ENCODE measurements around the gene MED20. TPM values are rescaled to one million over a fixed set of nuclear protein-coding genes. Genes with fewer than 3 reads are reported as not detected.

The MED20 gene
- total and polyA plus RNA-seq, 10 of the 15 experiments (the other 5 are each of a cell fraction or from before 2014, with no cell fraction given): 13.4 to 24.8 (median 17.9) TPM

DNA sequence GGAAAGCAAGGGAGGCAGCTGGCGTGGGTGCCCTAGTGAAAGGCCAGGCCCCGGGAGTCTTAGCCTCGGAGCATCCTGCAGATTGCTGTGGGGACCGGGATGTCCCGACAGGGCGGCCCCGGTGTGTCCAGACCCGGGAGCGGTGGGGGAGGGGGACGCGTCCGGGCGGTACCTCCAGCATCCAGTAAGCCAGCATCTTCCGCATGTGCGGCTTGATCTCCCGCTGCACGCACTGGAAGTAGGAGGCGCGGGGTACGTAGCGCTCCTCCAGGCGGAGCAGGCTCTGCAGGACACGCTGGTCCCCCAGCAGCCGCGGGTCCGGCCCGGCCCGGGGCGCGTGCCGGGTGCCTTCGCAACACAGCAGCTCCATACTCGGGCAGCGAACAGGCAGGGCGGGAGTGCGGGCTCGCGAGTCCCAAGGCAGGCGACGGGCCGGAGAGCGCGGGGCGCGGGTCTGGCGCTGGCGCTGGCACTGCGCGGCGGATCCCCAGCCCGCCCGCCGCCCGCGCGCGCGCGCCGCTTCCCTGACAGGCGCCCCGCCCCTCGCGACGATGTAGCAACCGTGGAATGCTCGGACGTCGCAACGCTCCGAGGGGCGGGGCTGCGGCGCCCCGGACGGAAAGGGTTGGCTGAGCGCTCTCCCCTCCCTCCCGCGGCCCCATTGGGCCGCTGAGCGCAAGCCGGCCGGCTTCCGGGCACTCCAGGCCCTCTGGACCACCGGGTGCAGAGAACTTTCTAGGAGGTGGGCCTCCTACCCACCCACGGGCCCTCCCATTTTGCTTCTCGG lies 20.5 kb upstream of the MED20 start, which contains the start of gene CCND3 (continued):
- TF ChIP-seq, protein P1, sequence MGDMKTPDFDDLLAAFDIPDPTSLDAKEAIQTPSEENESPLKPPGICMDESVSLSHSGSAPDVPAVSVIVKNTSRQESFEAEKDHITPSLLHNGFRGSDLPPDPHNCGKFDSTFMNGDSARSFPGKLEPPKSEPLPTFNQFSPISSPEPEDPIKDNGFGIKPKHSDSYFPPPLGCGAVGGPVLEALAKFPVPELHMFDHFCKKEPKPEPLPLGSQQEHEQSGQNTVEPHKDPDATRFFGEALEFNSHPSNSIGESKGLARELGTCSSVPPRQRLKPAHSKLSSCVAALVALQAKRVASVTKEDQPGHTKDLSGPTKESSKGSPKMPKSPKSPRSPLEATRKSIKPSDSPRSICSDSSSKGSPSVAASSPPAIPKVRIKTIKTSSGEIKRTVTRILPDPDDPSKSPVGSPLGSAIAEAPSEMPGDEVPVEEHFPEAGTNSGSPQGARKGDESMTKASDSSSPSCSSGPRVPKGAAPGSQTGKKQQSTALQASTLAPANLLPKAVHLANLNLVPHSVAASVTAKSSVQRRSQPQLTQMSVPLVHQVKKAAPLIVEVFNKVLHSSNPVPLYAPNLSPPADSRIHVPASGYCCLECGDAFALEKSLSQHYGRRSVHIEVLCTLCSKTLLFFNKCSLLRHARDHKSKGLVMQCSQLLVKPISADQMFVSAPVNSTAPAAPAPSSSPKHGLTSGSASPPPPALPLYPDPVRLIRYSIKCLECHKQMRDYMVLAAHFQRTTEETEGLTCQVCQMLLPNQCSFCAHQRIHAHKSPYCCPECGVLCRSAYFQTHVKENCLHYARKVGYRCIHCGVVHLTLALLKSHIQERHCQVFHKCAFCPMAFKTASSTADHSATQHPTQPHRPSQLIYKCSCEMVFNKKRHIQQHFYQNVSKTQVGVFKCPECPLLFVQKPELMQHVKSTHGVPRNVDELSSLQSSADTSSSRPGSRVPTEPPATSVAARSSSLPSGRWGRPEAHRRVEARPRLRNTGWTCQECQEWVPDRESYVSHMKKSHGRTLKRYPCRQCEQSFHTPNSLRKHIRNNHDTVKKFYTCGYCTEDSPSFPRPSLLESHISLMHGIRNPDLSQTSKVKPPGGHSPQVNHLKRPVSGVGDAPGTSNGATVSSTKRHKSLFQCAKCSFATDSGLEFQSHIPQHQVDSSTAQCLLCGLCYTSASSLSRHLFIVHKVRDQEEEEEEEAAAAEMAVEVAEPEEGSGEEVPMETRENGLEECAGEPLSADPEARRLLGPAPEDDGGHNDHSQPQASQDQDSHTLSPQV (IDR thresholded peaks at IDR 0.05): no peak
- TF ChIP-seq CBX3 (IDR thresholded peaks at IDR 0.05; ENCODE audit: borderline replicate concordance, low read depth) (no peak), RUNX3 (IDR thresholded peaks at IDR 0.05; ENCODE audit: low read length) (no peak), TARDBP (IDR thresholded peaks at IDR 0.05; ENCODE audit: borderline replicate concordance) (no peak), ZNF207 (IDR thresholded peaks at IDR 0.05; ENCODE audit: borderline replicate concordance) (0 out of 2 replicates have a peak, but pooled peaks have one; percentile 43), POLR2AphosphoS2 (IDR thresholded peaks at IDR 0.05; ENCODE audit: low read depth, low read length) (no peak; the same call in 1 of the 2 replicates), GABPA (IDR thresholded peaks at IDR 0.05; ENCODE audit: low read depth) (0 out of 2 replicates have a peak, but pooled peaks have one; percentile 21), SPI1 (IDR thresholded peaks at IDR 0.05; ENCODE audit: borderline replicate concordance, insufficient read depth, low read depth, low read length) (no peak), BACH1 (IDR thresholded peaks at IDR 0.05; ENCODE audit: borderline replicate concordance) (peak; percentile 82), SMAD1 (IDR thresholded peaks at IDR 0.05; ENCODE audit: low read depth, partially characterized antibody) (no peak), RAD21 (IDR thresholded peaks at IDR 0.05; ENCODE audit: insufficient read depth, low read depth, low read length) (no peak), CHD2 (IDR thresholded peaks at IDR 0.05; ENCODE audit: borderline replicate concordance, low read depth, low read length) (no peak), IKZF2 (IDR thresholded peaks at IDR 0.05) (no peak), MTA2 (IDR thresholded peaks at IDR 0.05; ENCODE audit: low read depth) (no peak)
- TF ChIP-seq, protein P2, sequence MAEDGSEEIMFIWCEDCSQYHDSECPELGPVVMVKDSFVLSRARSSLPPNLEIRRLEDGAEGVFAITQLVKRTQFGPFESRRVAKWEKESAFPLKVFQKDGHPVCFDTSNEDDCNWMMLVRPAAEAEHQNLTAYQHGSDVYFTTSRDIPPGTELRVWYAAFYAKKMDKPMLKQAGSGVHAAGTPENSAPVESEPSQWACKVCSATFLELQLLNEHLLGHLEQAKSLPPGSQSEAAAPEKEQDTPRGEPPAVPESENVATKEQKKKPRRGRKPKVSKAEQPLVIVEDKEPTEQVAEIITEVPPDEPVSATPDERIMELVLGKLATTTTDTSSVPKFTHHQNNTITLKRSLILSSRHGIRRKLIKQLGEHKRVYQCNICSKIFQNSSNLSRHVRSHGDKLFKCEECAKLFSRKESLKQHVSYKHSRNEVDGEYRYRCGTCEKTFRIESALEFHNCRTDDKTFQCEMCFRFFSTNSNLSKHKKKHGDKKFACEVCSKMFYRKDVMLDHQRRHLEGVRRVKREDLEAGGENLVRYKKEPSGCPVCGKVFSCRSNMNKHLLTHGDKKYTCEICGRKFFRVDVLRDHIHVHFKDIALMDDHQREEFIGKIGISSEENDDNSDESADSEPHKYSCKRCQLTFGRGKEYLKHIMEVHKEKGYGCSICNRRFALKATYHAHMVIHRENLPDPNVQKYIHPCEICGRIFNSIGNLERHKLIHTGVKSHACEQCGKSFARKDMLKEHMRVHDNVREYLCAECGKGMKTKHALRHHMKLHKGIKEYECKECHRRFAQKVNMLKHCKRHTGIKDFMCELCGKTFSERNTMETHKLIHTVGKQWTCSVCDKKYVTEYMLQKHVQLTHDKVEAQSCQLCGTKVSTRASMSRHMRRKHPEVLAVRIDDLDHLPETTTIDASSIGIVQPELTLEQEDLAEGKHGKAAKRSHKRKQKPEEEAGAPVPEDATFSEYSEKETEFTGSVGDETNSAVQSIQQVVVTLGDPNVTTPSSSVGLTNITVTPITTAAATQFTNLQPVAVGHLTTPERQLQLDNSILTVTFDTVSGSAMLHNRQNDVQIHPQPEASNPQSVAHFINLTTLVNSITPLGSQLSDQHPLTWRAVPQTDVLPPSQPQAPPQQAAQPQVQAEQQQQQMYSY (CRISPR knock-in tag; IDR thresholded peaks at IDR 0.05): no peak
- TF ChIP-seq, protein P3, sequence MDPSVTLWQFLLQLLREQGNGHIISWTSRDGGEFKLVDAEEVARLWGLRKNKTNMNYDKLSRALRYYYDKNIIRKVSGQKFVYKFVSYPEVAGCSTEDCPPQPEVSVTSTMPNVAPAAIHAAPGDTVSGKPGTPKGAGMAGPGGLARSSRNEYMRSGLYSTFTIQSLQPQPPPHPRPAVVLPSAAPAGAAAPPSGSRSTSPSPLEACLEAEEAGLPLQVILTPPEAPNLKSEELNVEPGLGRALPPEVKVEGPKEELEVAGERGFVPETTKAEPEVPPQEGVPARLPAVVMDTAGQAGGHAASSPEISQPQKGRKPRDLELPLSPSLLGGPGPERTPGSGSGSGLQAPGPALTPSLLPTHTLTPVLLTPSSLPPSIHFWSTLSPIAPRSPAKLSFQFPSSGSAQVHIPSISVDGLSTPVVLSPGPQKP (IDR thresholded peaks at IDR 0.05; ENCODE audit: low read depth, low read length): no peak
- TF ChIP-seq, protein P4, sequence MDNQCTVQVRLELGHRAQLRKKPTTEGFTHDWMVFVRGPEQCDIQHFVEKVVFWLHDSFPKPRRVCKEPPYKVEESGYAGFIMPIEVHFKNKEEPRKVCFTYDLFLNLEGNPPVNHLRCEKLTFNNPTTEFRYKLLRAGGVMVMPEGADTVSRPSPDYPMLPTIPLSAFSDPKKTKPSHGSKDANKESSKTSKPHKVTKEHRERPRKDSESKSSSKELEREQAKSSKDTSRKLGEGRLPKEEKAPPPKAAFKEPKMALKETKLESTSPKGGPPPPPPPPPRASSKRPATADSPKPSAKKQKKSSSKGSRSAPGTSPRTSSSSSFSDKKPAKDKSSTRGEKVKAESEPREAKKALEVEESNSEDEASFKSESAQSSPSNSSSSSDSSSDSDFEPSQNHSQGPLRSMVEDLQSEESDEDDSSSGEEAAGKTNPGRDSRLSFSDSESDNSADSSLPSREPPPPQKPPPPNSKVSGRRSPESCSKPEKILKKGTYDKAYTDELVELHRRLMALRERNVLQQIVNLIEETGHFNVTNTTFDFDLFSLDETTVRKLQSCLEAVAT (IDR thresholded peaks at IDR 0.05): no peak
- TF ChIP-seq, protein P5, sequence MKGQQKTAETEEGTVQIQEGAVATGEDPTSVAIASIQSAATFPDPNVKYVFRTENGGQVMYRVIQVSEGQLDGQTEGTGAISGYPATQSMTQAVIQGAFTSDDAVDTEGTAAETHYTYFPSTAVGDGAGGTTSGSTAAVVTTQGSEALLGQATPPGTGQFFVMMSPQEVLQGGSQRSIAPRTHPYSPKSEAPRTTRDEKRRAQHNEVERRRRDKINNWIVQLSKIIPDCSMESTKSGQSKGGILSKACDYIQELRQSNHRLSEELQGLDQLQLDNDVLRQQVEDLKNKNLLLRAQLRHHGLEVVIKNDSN (IDR thresholded peaks at IDR 0.05; ENCODE audit: borderline replicate concordance, extremely low read length, insufficient read depth, low read depth, low read length): no peak

Data from GM12878 (cell line).